Breast epithelium (tissue), 4 donors: ENCODE data around the gene KRT27. TPM values are rescaled to one million over a fixed set of nuclear protein-coding genes. Genes with fewer than 3 reads are reported as not detected.

Experiments
- DNase-seq, 2 donors: peaks; one replicate each; pipeline ENCODE4 v3.0.0-alpha.2; 2019; ENCODE audit warnings: low spot score in 2 of 2
- H3K27ac ChIP-seq, 2 donors: fragments of 200-600 bp; sonication (generic) in 1 of 2; one replicate each; pipeline ENCODE4 v1.5.1; 2016 to 2019; ENCODE audit warnings: mild to moderate bottlenecking in 1 of 2
- H3K27me3 ChIP-seq, 2 donors: fragments of 200-600 bp; sonication (generic) in 1 of 2; one replicate each; pipeline versions ENCODE4 v1.5.1 to v1.6.0; 2017 to 2019; ENCODE audit warnings: control low read depth in 1 of 2, mild to moderate bottlenecking in 1 of 2
- H3K36me3 ChIP-seq: fragments of 200-600 bp; one replicate; pipeline ENCODE4 v1.5.1; 2019
- H3K4me1 ChIP-seq, 2 donors: fragments of 200-600 bp; sonication (generic); one replicate each; pipeline ENCODE4 v1.5.1; 2016 to 2019; ENCODE audit warnings: control low read depth in 1 of 2
- H3K4me3 ChIP-seq, 3 donors: fragments of 200-600 bp; sonication (generic); 1 replicate in 2 of 3; 2 replicates in 1 of 3; pipeline ENCODE4 v1.5.1; 2016 to 2019; ENCODE audit warnings: mild to moderate bottlenecking in 3 of 3, moderate library complexity in 2 of 3
- H3K9me3 ChIP-seq, 2 donors: fragments of 200-600 bp; sonication (generic) in 1 of 2; one replicate each; pipeline ENCODE4 v1.5.1; 2016 to 2019; ENCODE audit warnings: control low read depth in 1 of 2
- CTCF ChIP-seq, 3 donors: fragments of 450-650 bp; IDR thresholded peaks; one replicate each; pipeline ENCODE4 v1.5.1; 2016 to 2017; ENCODE audit warnings: antibody characterized with exemption in 3 of 3, mild to moderate bottlenecking in 3 of 3, moderate library complexity in 3 of 3
- POLR2A ChIP-seq: fragments of 450-650 bp; IDR thresholded peaks from one replicate; pipeline ENCODE4 v1.6.1; 2016; ENCODE audit warnings: antibody characterized with exemption, mild to moderate bottlenecking, moderate library complexity
- POLR2AphosphoS5 ChIP-seq, 3 donors: sonication (generic); formaldehyde crosslinking; IDR thresholded peaks; one replicate each; pipeline ENCODE4 v1.6.1; 2017; ENCODE audit warnings: antibody characterized with exemption in 3 of 3
- intact Hi-C: fragments of 100-400 bp; cut with DNase I; formaldehyde crosslinking; loops from one replicate; pipeline ENCODE4 v1.15.1; 2023; ENCODE audit warnings: low total_unique reads
- total RNA-seq, 3 donors: library from RNA; depleted of rRNA; stranded (reverse); fragments of >200 nt; gene quantifications; one replicate each; pipeline ENCODE4 v1.1.0, GENCODE V29; 2016

The KRT27 gene
- not detected for total RNA-seq

- Histone ChIP-seq H3K4me3 (no peak within 1 kb of the TSS), H3K27me3 (peaks cover 0 to 25% of the 10 kb centered on the region in 2 donors), H3K9me3 (no peaks in the 10 kb centered on the region), H3K36me3 (no peaks in the 10 kb centered on the region), H3K27ac (no peak within 1 kb of the TSS), H3K4me1 (no peaks in the 10 kb centered on the region)
- intact Hi-C loops = no loop called here
- no peak for DNase-seq
- TF ChIP-seq POLR2A (no peak), POLR2AphosphoS5 (IDR thresholded peaks at IDR 0.05) (no peak), CTCF (IDR thresholded peaks at IDR 0.05) (no peak)
These were observed at the start of gene KRT27 for GRCh38 chr17:40782450-40782849. TSS of gene KRT27 (minus strand) at chr17:40782550. CDS start at chr17:40782493, 57 bp downstream.

- no peak for TF ChIP-seq CTCF (IDR thresholded peaks at IDR 0.05)
- TF ChIP-seq POLR2A = no peak
- no peak for TF ChIP-seq POLR2AphosphoS5 (IDR thresholded peaks at IDR 0.05)
These were observed 47.9 kb upstream of the KRT27 start for GRCh38 chr17:40830085-40830776.

GRCh38 chr17:40828454-40829044 lies 46.2 kb upstream of the KRT27 start:
- DNase-seq = no peak
- Histone ChIP-seq H3K4me3 (no peak overlapping the region), H3K27ac (peak overlapping the region in 1 of 2 donors; percentile 61), H3K9me3 (no peaks in the 10 kb centered on the region), H3K27me3 (no peaks in the 10 kb centered on the region), H3K36me3 (no peaks in the 10 kb centered on the region), H3K4me1 (no peaks in the 10 kb centered on the region)
- TF ChIP-seq CTCF (IDR thresholded peaks at IDR 0.05) (no peak), POLR2AphosphoS5 (IDR thresholded peaks at IDR 0.05) (no peak), POLR2A (no peak)
- intact Hi-C loops = no loop called here

More at GRCh38 chr17:40830085-40830776, 47.9 kb upstream of the KRT27 start:
- no peaks in the 10 kb centered on the region for H3K9me3 ChIP-seq
- H3K4me1 ChIP-seq = no peaks in the 10 kb centered on the region
- no peak overlapping the region for H3K4me3 ChIP-seq
- H3K27me3 ChIP-seq = no peaks in the 10 kb centered on the region
- H3K36me3 ChIP-seq = no peaks in the 10 kb centered on the region
- no peak overlapping the region for H3K27ac ChIP-seq
- DNase-seq = no peak
- intact Hi-C loops = no loop called here

- H3K9me3 ChIP-seq = no peaks in the 10 kb centered on the region
- peak overlapping the region in 1 of 2 donors; percentile 61 for H3K27ac ChIP-seq
- no peaks in the 10 kb centered on the region for H3K36me3 ChIP-seq
- no peaks in the 10 kb centered on the region for H3K27me3 ChIP-seq
- no peak for TF ChIP-seq CTCF (IDR thresholded peaks at IDR 0.05)
- no peak for TF ChIP-seq POLR2A
- no peak for TF ChIP-seq POLR2AphosphoS5 (IDR thresholded peaks at IDR 0.05)
- intact Hi-C loops = no loop called here
- no peaks in the 10 kb centered on the region for H3K4me1 ChIP-seq
- H3K4me3 ChIP-seq = no peak overlapping the region
- no peak for DNase-seq
These were observed 45.5 kb upstream of the KRT27 start for GRCh38 chr17:40827746-40828453.

- Histone ChIP-seq H3K9me3 (no peaks in the 10 kb centered on the region), H3K27me3 (no peaks in the 10 kb centered on the region), H3K4me1 (no peaks in the 10 kb centered on the region), H3K27ac (no peak overlapping the region), H3K36me3 (no peaks in the 10 kb centered on the region), H3K4me3 (no peak overlapping the region)
- no peak for DNase-seq
- TF ChIP-seq POLR2AphosphoS5 (IDR thresholded peaks at IDR 0.05) = no peak
- TF ChIP-seq CTCF (IDR thresholded peaks at IDR 0.05) = no peak
- intact Hi-C loops = no loop called here
These were observed 43.2 kb upstream of the KRT27 start for GRCh38 chr17:40825599-40825998.
